ENCODE measurements around the gene PREP. TPM values are rescaled to one million over a fixed set of nuclear protein-coding genes. Genes with fewer than 3 reads are reported as not detected.

PREP gene
- total RNA-seq, 1 experiment from 2014 or later = 69.9 TPM

DNA sequence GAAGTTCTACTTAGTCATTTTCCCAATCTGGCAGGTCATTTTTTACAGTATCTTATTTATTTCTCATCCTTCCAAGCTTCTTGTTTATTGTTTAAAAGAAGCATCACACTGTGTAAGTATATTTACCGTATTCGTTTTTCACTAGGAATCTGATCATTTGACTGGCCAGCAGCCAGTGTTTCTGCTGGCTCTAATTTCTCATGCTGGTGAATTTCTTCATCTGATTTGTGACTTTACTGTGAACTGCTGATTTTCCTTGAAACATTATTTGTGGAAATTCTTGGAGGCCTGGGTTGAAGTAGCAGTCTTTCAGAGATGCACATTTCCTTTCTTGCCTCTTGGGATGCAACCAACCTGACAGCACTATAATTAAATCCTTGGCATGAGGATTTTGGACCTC lies 65.9 kb downstream of the PREP start:
- H3K4me1 Mint-ChIP-seq (ENCODE audit: low read depth, unreplicated experiment) = no peaks in the 10 kb centered on the region
- TF ChIP-seq, protein P1, sequence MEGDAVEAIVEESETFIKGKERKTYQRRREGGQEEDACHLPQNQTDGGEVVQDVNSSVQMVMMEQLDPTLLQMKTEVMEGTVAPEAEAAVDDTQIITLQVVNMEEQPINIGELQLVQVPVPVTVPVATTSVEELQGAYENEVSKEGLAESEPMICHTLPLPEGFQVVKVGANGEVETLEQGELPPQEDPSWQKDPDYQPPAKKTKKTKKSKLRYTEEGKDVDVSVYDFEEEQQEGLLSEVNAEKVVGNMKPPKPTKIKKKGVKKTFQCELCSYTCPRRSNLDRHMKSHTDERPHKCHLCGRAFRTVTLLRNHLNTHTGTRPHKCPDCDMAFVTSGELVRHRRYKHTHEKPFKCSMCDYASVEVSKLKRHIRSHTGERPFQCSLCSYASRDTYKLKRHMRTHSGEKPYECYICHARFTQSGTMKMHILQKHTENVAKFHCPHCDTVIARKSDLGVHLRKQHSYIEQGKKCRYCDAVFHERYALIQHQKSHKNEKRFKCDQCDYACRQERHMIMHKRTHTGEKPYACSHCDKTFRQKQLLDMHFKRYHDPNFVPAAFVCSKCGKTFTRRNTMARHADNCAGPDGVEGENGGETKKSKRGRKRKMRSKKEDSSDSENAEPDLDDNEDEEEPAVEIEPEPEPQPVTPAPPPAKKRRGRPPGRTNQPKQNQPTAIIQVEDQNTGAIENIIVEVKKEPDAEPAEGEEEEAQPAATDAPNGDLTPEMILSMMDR (IDR thresholded peaks at IDR 0.05; ENCODE audit: insufficient read depth in 1 of 2, low read depth in 1 of 2, low read length in 1 of 2, severe bottlenecking in 1 of 2, unreplicated experiment in 1 of 2) = no peak
- no peaks in the 10 kb centered on the region for H3K27me3 Mint-ChIP-seq (ENCODE audit: insufficient read depth, unreplicated experiment)
- no TSS peak for BruUV-seq (replicated peaks)
- no peaks in the 10 kb centered on the region for H3K4me1 ChIP-seq
- intact Hi-C loops (cut with micrococcal nuclease; ENCODE audit: unreplicated experiment) = no loop called here
- H3K27ac Mint-ChIP-seq (ENCODE audit: unreplicated experiment) = no peak overlapping the region
- H3K36me3 Mint-ChIP-seq (ENCODE audit: insufficient read depth, unreplicated experiment) = peaks cover 26% of the 10 kb centered on the region
- ChIA-PET POLR2A (no interaction called here), CTCF (no interaction called here)
- DNase-seq = no peak
- no peaks in the 10 kb centered on the region for H3K9me3 ChIP-seq
- H3K36me3 ChIP-seq (ENCODE audit: control insufficient read depth, insufficient read depth, low read length) = no peaks in the 10 kb centered on the region
- H3K27me3 ChIP-seq (replicated peaks; ENCODE audit: control insufficient read depth, insufficient read depth, low read length) = no peaks in the 10 kb centered on the region
- H3K4me3 ChIP-seq (ENCODE audit: low read depth, low read length) = no peak overlapping the region
- H3K9me3 Mint-ChIP-seq (ENCODE audit: unreplicated experiment) = no peaks in the 10 kb centered on the region
- H3K4me3 Mint-ChIP-seq (ENCODE audit: unreplicated experiment) = no peak overlapping the region

DNA sequence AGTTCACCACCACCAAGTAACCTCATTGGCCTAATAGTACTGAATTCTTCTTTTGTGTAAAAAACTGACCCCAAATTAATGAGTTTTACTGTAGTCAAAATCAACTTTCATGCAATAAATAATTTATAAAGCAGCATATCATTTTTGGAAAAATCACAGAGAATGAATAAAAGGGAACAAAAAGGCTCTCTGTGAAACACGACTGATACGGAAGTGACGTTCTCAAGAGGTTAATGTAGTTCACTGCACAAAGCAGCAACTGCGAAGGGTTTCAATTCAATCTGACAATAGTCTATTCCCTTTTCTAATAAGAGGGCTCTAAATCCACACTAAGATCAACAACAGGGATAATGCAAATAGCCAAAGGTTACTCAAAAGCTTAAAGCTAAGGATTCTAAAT lies 70.3 kb downstream of the PREP start:
- H3K4me3 ChIP-seq (ENCODE audit: low read depth, low read length) = no peak overlapping the region
- Mint-ChIP-seq H3K36me3 (ENCODE audit: insufficient read depth, unreplicated experiment) (peaks cover 27% of the 10 kb centered on the region), H3K4me1 (ENCODE audit: low read depth, unreplicated experiment) (no peaks in the 10 kb centered on the region), H3K27ac (ENCODE audit: unreplicated experiment) (no peak overlapping the region), H3K27me3 (ENCODE audit: insufficient read depth, unreplicated experiment) (no peaks in the 10 kb centered on the region), H3K4me3 (ENCODE audit: unreplicated experiment) (no peak overlapping the region), H3K9me3 (ENCODE audit: unreplicated experiment) (no peaks in the 10 kb centered on the region)
- no peak for DNase-seq
- no peaks in the 10 kb centered on the region for H3K36me3 ChIP-seq (ENCODE audit: control insufficient read depth, insufficient read depth, low read length)
- no peaks in the 10 kb centered on the region for H3K9me3 ChIP-seq
- CTCF ChIA-PET = no interaction called here
- no TSS peak for BruUV-seq (replicated peaks)
- no peaks in the 10 kb centered on the region for H3K4me1 ChIP-seq
- H3K27me3 ChIP-seq (replicated peaks; ENCODE audit: control insufficient read depth, insufficient read depth, low read length) = no peaks in the 10 kb centered on the region
- POLR2A ChIA-PET = no interaction called here
- TF ChIP-seq, protein P1 (IDR thresholded peaks at IDR 0.05; ENCODE audit: insufficient read depth in 1 of 2, low read depth in 1 of 2, low read length in 1 of 2, severe bottlenecking in 1 of 2, unreplicated experiment in 1 of 2) = no peak
- intact Hi-C loops (cut with micrococcal nuclease; ENCODE audit: unreplicated experiment) = no loop called here

DNA sequence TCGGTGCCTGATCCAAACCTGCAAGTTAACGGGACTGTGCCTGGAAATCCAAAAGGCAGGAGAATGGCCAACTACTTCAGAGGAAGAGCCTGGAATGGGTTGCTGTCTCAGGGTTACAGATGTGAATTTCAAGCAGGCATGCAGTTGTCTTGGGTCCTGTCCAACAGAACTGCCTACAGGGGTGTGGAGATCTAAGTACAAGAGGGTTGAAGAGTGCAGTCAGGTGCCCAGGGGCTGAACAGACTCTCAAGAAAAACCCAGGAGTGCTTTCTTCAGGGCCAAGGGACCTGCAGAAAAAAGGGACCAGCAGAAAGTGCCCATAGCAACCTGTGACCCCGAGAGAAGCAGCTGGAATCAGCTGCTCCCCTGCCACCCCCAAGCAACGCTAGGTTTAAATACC lies 71.0 kb downstream of the PREP start:
- H3K27me3 ChIP-seq (replicated peaks; ENCODE audit: control insufficient read depth, insufficient read depth, low read length) = no peaks in the 10 kb centered on the region
- H3K4me3 Mint-ChIP-seq (ENCODE audit: unreplicated experiment) = no peak overlapping the region
- no peak overlapping the region for H3K27ac Mint-ChIP-seq (ENCODE audit: unreplicated experiment)
- intact Hi-C loops (cut with micrococcal nuclease; ENCODE audit: unreplicated experiment) = no loop called here
- H3K9me3 Mint-ChIP-seq (ENCODE audit: unreplicated experiment) = no peaks in the 10 kb centered on the region
- TF ChIP-seq, protein P1 (IDR thresholded peaks at IDR 0.05; ENCODE audit: insufficient read depth in 1 of 2, low read depth in 1 of 2, low read length in 1 of 2, severe bottlenecking in 1 of 2, unreplicated experiment in 1 of 2) = no peak
- H3K27me3 Mint-ChIP-seq (ENCODE audit: insufficient read depth, unreplicated experiment) = no peaks in the 10 kb centered on the region
- no peaks in the 10 kb centered on the region for H3K4me1 ChIP-seq
- no peaks in the 10 kb centered on the region for H3K4me1 Mint-ChIP-seq (ENCODE audit: low read depth, unreplicated experiment)
- POLR2A ChIA-PET = no interaction called here
- no peaks in the 10 kb centered on the region for H3K9me3 ChIP-seq
- H3K4me3 ChIP-seq (ENCODE audit: low read depth, low read length) = no peak overlapping the region
- CTCF ChIA-PET = no interaction called here
- H3K36me3 Mint-ChIP-seq (ENCODE audit: insufficient read depth, unreplicated experiment) = peaks cover 28% of the 10 kb centered on the region
- H3K36me3 ChIP-seq (ENCODE audit: control insufficient read depth, insufficient read depth, low read length) = no peaks in the 10 kb centered on the region
- no peak for DNase-seq
- BruUV-seq (replicated peaks) = no TSS peak
